IPS-NIHi11 (cell line): ENCODE data around the gene CMIP.

Experiments used
- DNase-seq: peaks from one replicate; pipeline ENCODE4 v3.0.0; 2012; ENCODE audit warnings: mixed read lengths, low spot score

CMIP gene

GRCh38 chr16:81664153-81664552 lies 219.5 kb downstream of the CMIP start:
- no peak for DNase-seq

GRCh38 chr16:81665588-81665987 lies 221.0 kb downstream of the CMIP start:
- no peak for DNase-seq

GRCh38 chr16:81666113-81666512 lies 221.5 kb downstream of the CMIP start:
- no peak for DNase-seq

- DNase-seq, result no peak
Measured at GRCh38 chr16:81668243-81669097, 223.9 kb downstream of the CMIP start.

GRCh38 chr16:81669473-81670350 lies 225.1 kb downstream of the CMIP start:
- no peak for DNase-seq

- no peak for DNase-seq
Measured at GRCh38 chr16:81671738-81672597, 227.4 kb downstream of the CMIP start.

GRCh38 chr16:81673432-81673831 lies 228.8 kb downstream of the CMIP start:
- DNase-seq, result no peak

- DNase-seq, result no peak
Measured at GRCh38 chr16:81675662-81676061, 231.1 kb downstream of the CMIP start.

GRCh38 chr16:81676066-81676882 lies 231.7 kb downstream of the CMIP start:
- DNase-seq, result no peak

- no peak for DNase-seq
Measured at GRCh38 chr16:81676883-81677737, 232.5 kb downstream of the CMIP start.

- no peak for DNase-seq
Measured at GRCh38 chr16:81678326-81679095, 233.9 kb downstream of the CMIP start.

- DNase-seq, result no peak
Measured at GRCh38 chr16:81679721-81680430, 235.3 kb downstream of the CMIP start.

- no peak for DNase-seq
Measured at GRCh38 chr16:81680444-81681275, 236.1 kb downstream of the CMIP start.

GRCh38 chr16:81681311-81681710 lies 236.7 kb downstream of the CMIP start:
- DNase-seq, result no peak

- no peak for DNase-seq
Measured at GRCh38 chr16:81684242-81684837, 239.7 kb downstream of the CMIP start.

GRCh38 chr16:81684901-81685300 lies 240.3 kb downstream of the CMIP start:
- DNase-seq, result no peak

- no peak for DNase-seq
Measured at GRCh38 chr16:81686391-81687130, 242.0 kb downstream of the CMIP start.
